ENCODE data around the gene ADGRG1.
"Not testable (repeated sequence)": the region's sequence is repeated elsewhere in the genome, so short reads cannot be mapped to it uniquely, and the experiment has no call there.

ADGRG1 gene

DNA sequence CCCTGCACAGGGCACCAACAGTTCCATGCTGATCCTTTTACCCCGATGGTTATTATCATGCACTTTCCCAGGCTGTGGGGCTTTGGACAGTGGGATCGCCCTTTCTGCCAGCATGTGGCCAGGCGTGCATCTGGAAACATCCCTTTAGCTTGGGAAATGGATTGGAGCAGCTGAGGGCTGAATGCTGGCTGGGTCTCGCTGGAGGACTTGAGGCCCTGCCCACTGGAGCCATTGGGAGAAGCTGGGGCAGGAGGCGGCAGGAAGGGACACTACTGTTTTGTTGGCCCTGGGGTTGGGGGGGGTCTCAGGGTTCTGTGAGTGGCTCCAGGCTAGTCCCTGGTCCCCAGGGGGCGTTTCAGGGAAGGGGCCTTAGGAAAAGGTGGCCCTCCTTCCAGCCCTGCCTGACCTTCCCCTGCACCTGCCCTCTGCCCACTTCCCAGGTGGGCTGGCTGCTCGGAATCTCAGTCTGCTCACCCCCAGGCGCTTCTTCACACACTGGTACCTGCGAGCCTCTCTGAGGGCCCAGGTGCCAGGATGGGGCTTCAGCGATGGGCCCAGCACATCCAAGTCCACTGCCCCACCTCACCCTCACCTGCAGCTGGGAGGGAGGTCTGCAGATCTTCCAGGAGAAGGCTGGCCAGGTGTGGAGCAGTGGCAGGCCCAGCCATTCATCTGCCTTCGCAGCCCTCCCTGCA, 38.1 kb downstream of the ADGRG1 start:
- DNase-seq (ENCODE audit: low read depth, low spot score): no peak

DNA sequence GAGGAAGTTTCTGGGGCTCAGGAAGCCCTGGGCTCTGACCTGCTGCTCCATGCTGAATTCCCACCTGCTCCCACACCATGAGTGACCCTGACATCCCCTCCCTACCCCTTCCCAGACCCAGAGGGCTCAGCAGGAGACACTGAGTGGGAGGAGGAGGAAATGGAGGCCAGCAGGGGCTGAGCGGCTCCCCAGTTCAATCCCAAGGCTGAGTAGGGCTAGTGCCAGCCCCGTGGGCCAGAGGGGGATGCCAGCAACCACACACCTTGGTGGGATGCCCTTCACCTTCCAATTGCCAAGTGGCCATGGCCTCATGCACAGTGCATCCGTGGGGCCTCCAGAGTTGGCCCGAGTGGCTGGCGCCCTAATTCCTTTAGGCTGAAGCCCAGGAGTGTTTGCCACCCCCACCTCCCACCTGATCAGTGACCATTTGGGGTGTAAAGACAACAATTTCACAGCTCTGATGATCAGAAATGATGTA, 38.7 kb downstream of the ADGRG1 start:
- DNase-seq (ENCODE audit: low read depth, low spot score): no peak

DNA sequence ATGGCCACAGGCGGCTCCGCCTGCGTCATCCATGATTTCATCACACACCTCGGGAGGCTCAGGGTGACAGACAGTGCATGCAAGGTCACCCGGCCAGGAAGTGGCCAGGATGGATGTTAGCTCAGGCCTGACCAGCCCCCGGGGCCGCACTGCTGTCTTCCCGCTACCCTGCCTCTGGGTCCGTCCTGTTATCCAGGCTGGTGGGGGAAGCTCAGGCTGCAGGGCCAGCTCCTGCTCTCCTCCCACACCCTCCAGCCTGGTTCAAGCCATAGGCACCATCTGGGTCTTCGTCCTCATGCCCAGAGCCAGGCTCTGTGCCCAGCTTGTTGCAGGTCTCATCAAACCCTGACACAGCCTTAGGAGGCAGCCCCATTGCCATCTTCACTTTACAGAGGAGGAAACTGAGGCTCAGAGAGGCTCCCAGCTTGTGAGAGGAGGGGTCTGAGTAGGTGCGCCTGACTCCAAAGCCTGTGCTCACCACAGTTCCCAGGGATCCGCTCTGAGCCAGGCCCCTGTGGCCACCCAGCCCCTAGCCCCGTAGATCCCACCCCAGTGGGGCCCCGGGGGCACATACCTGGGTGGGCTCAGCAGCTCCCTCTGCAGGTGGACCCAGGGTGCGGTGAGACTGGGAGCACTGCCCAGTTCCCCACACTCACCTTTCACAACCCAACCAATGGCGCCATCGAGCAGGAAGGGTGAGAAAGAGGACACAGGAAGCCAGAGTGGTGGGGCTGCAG, 39.3 kb downstream of the ADGRG1 start:
- no peak for DNase-seq (ENCODE audit: low read depth, low spot score)

DNA sequence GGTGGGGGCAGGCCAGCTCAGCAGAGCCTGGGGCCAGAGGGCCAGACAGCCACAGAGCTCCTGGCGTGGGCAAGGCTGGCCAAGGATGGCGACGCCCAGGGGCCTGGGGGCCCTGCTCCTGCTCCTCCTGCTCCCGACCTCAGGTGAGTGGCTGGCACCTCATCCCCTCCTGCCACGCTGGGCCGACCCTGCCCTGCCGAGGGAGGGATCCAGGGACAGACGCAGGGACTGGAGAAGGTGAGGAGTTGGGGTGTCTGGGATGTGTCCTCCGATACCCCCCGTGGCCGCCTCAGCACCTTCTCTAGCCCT, 39.8 kb downstream of the ADGRG1 start, which contains the start of gene ADGRG3:
ADGRG3 (plus strand) TSS at position 44 of the 309 bp plus-strand sequence; CDS start at position 86, 42 bp downstream.
- no peak for DNase-seq (ENCODE audit: low read depth, low spot score)

DNA sequence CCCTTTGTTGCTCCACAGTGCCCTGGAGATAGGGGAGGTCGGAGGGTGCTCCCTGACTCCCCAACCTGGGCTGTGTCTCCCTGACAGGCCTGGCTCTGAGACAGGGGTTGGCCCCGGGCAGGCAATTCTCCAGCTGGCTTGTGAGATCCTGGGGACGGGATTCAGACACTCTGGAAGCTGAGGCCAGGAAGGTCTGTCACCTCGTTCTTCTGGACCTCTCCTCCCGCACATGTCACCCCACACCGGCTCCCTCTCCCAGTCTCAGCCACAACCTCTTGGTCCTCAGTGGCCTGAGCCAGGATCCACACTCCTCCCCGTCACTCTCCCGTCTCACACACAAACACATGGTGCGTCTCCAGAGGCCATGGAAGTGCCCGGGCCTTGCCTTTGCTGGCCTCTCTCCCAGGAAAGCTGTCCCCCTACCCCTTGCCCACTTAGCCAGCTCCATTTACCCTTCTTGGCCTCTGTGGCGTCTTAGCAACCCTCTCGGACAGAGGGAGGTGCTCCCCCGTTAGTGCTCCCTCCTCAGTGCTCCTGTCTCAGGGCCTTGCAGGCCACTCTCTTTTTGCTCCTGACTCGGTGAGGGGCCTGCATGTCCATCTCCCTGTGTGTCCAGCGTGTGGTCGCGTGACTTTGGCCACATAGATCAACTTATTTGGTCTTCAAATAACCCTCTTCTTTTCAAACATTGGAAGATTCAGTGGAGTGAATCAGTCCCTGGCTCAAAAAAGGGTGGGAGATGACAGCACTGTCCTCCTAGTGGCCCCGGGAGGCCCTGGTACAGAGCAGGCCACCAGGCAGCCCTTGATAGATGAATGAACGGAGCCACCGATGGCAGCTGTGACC, 40.4 kb downstream of the ADGRG1 start:
- no peak for DNase-seq (ENCODE audit: low read depth, low spot score)

DNA sequence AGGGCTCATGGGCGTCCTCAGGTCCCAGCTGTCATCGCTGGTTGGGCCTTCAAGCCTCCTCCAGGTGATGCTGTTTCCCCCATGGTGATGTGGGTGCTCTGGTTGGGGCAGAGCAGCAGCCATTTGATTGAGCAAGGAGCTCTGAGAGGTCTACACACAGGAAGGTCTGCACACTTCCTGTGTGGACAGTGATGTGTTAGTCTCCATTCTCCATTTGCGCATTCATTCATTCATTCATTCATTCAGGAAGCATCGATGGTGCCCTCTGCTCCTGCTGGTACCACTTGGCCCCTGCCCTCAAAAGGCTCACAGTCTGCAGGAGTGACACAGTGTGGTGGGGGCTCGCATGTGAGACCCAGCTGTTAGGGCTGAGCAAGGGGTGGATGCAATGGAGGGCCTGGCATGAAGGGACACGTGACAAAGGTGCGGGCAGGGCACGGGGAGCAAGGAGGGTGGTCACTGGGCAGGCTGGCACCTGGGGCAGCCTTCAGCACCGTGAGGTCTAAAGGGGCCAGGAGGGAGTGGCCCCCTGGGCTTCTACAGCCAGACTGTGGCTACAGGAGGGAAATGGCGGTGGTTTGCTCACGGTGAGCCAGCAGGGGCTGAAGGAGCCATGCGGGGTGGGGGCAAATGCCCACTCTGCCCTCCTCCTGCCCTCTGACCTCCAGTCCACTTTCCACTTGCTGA, 41.2 kb downstream of the ADGRG1 start:
- DNase-seq (ENCODE audit: low read depth, low spot score): no peak

DNA sequence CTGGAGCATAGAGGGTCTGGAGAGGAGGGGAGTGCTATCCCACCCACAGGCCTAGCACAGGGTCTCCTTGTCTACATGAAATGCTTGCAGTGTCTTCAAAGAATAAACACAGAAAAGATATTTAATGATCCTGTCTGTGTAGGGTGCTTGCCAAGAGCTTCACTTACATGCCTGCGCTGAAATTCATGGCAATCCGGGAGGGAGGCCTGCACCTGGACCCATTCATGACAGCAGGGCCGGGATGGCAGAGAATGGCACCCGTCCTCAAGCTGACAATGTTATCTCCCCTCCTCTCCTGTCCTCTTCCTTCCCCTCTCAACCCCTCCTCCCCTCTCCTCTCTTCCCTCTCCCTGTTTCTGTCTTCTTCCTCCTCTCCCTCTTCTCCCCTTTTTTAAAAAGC, 41.8 kb downstream of the ADGRG1 start:
- DNase-seq (ENCODE audit: low read depth, low spot score): no peak

DNA sequence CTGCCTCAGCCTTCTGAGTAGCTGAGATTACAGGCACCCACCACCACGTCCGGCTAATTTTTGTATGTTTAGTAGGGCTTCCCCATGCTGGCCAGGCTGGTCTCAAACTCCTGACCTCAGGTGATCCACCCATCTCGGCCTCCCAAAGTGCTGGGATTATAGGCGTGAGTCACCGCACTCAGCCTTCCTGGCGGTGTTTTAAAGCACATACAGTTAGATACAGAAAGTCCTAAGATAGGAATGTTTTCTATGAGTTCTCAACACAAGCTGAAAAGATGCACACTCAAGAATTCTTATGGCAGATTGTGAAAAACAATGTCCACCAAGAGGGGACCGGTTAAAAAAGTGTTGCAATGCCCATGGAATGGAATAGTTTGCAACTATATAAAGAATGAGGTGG, 43.0 kb downstream of the ADGRG1 start:
- DNase-seq (ENCODE audit: low read depth, low spot score): not testable (repeated sequence)

DNA sequence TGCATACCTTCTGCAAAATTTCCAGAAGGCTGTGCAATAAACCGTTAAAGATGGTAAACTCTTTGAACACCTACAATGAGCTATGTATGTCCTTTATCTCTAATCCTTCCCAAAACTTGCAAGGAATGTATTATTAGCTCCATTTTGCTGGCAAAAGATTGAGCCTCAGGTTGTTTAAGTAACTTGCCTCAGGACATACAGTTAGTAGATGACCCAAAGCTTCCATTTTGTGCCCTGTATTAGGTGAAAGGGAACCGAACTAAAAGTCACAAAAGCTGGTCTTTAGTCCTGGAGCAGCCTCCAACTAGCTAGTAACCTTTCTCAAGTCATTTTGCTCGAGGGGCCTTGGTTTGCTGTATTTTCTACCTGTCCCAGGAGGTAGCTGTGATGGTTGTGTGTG, 44.0 kb downstream of the ADGRG1 start:
- DNase-seq (ENCODE audit: low read depth, low spot score): no peak

DNA sequence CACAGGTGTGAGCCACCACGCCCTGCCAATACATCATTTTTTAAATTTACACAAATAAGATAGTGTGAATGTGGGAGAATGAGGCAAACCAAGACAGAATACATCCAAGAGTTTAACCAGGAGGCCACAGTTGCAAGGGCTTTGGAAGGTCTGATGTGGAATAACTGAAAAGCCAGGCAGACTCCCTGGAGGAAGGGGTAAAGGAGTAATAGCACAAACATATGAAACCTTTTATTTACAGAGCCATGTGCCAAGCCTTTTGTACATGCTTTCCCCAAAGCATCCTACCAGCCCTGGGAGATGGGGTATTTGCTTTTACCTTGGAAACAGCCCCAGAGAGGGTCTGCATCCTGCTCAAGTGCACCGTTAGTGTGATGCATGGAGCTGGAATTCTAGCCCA, 44.4 kb downstream of the ADGRG1 start:
- no peak for DNase-seq (ENCODE audit: low read depth, low spot score)

DNA sequence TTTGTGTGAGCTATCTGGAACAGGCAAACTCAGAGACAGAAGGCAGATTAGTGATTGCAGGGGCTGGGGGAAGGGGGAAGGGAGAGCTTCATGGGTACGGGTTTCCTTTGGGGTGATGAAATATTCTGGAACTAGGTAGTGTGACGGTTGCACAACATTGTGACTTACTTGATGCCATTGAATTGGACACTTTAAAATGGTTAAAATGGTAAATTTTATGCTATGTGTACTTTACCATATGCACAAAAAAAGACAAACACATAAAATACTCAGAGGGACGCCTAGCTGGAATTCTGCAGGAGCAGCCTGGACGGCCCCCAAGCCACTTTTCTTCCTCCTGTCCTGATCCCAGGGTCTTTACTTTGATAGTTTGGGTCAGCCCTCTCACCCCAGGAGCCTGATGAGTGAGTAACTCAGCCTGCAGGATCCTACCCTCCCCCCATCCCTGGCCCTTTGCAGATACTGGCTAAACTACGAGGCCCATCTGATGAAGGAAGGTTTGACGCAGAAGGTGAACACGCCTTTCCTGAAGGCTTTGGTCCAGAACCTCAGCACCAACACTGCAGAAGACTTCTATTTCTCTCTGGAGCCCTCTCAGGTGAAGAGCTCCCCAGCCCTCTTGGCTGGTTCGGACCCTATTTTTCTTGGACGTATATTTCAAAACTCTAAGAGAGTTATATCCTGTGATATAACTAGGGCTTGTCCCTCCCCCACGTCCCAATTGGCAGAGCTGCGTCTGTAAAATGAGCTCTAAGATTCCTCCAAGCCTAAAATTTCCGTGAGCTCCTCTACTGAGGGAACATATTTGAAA, 47.5 kb downstream of the ADGRG1 start:
- peak; percentile 20 for DNase-seq (ENCODE audit: low read depth, low spot score)

DNA sequence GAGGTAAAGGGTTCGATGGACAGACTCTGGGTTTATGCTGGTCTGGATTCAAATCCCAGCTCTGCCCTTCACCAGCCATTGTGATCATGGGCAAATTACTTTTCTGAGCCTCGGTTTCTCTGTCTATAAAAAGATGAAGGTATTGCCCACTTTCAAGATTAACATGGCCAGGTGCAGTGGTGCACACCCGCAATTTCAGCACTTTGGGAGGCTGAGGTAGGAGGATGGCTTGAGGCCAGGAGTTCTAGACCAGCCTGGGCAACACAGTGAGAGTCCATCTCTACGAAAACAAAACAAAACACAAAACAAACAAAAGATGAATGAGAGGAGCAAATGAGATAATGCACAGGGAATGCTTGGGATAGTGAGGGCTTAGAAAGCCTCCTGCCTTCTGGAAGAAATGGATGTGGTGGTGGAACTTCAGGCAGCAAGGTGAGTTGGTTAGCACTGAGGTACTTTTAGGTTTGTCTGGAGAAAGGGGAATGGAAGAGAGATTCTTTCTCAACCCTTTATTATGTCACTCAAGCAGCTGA, 48.2 kb downstream of the ADGRG1 start:
- DNase-seq (ENCODE audit: low read depth, low spot score): no peak

DNA sequence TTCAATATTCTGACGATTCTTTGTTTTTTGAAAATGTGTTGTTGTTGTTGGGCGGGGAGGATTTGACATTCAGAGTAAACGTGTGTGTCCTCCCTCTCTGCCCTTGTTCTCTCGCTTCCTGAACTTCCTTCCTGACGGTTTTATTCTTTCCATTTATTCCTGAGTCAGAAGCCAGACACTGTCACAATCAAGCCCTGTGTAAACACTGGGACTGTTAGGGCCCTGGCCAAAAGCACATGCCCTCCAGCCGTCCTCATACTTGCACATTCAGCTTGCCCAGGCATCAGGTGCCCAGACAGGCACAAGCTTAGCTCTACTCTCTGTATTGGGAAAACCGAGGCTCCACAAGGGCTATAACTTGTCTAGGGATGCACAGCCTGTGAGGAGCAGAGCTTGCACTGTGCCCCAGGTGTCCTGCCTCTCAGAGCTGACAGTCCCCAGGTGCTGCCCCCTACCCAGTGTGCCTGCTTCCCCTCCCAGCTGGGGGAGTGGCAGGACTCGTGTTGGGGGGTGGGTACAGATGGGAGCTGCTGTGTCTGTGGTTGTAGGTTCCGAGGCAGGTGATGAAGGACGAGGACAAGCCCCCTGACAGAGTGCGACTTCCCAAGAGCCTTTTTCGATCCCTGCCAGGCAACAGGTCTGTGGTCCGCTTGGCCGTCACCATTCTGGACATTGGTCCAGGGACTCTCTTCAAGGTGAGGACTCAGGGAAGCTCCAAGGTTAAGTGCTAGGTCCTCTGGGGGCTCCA, 49.4 kb downstream of the ADGRG1 start:
- no peak for DNase-seq (ENCODE audit: low read depth, low spot score)

DNA sequence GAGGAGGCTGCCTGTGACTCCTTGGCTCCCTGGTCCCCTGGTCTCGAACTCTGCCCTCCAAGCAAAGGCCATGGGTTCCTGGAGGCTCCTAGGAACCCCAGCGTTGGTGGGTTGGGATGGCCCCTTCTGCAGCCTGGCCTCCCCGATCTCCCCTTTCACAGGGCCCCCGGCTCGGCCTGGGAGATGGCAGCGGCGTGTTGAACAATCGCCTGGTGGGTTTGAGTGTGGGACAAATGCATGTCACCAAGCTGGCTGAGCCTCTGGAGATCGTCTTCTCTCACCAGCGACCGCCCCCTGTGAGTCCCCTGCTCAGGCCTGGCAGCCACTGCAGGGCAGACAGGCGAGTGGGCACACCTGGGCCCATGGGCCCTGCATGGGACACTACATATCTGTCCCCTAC, 50.6 kb downstream of the ADGRG1 start:
- no peak for DNase-seq (ENCODE audit: low read depth, low spot score)

DNA sequence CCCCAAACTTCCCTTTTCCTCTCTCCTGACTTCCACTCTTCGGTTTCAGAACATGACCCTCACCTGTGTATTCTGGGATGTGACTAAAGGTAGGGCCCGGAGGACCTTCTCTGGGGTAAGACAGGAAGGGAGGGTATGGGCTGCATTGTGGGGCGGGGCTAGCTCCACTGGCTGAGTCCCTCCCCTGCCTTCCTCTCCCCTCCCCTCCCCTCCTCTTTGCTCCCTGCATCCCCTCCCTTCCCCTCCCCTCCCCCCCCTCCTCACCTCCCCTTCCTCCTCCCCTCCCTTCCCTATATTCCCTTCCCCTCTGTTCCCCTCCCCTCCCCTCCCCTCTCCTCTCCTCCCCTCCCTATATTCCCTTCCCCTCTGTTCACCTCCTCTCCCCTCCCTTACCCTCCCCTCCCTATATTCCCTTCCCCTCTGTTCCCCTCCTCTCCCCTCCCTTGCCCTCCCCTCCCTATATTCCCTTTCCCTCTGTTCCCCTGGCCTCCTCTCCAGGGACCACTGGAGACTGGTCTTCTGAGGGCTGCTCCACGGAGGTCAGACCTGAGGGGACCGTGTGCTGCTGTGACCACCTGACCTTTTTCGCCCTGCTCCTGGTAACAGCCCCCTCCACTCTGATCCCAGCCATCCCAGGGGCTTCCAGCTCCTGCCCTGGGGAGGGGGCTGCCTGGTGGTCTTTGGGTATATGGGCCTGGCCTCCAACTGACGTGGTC, 51.5 kb downstream of the ADGRG1 start:
- no peak for DNase-seq (ENCODE audit: low read depth, low spot score)

DNA sequence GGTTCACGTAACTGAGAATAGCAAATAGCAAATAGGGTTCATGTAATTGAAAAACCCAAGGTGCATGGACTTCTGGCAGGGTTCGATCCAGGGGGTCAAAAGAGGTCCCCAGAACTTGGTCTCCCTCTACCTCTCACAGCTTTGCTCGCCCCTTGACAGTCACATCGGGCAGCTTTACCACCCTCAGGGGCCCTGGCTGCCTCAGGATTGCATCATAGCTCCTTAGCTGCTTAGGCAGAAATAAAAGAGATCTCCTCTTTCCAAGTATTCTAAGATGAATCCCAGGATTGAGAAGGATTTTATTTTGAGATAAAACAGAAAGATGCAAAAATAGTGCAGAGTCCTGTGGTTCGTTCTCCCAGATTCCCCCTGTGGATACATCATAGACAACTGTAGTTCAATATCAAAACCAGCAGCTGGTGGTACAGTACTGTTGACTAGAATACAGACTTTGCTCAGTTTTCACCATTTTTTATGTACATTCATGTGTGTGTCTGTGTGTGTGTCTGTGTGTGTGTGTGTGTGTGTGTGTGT, 52.5 kb downstream of the ADGRG1 start:
- no peak for DNase-seq (ENCODE audit: low read depth, low spot score)

DNA sequence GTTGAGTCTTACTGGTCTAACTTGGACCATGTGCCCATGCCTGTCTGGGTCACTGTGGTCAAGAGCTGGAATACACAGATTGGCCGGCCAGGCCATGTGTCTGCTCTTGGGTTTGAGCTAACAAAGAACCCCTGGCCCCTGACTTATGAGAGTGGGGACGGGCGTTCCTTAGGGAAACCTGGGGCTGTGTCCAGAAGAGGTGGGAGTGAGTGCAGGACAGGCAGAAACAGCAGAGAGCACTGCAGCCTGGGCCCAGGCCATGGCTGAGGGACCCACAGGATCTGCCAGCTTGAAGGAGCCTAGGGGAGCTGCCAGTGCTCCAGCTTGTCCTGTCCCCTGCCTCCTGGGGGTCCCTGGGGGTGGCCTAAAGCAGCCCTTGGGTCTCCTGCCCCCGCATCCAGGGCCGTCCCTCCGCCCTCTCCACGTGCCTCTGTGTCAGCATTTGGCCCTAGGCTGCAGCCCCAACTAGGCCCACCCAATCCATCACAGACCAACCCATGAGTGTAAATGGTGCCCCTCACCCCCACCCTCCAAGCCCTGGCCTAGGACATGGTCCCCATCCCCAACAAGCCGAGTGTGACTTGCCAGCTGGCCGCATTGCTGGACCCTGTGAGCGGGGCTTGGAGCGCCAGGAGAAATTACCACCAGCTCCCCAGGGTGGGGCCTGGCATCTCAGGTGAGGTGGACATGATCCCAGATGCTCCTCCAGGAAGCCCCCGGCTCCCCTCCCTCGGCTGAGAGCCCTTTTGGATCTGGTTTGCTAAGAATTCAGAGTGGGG, 53.7 kb downstream of the ADGRG1 start:
- no peak for DNase-seq (ENCODE audit: low read depth, low spot score)
